BE2C (cell line): Measurements from ENCODE around the gene SHC2.
"Not testable (repeated sequence)": the region's sequence is repeated elsewhere in the genome, so short reads cannot be mapped to it uniquely, and the experiment has no call there.

ENCODE experiments used
- DNase-seq: peaks from one replicate; pipeline ENCODE4 v3.0.0-alpha.2; 2020
- H3K27me3 ChIP-seq: fragments of 250-450 bp; sonication (Bioruptor Pico); 2 replicates; pipeline ENCODE4 v1.5.1; 2020; ENCODE audit warnings: mild to moderate bottlenecking
- H3K36me3 ChIP-seq: fragments of 250-450 bp; sonication (Bioruptor Pico); 2 replicates; pipeline ENCODE4 v1.5.1; 2020; ENCODE audit warnings: mild to moderate bottlenecking
- H3K4me1 ChIP-seq: fragments of 250-450 bp; sonication (Bioruptor Pico); 2 replicates; pipeline ENCODE4 v1.5.1; 2020
- H3K4me3 ChIP-seq: 2 replicates; pipeline ENCODE4 v1.5.1; 2011; ENCODE audit warnings: low read depth, low read length
- H3K9me3 ChIP-seq: fragments of 250-450 bp; sonication (Bioruptor Pico); 2 replicates; pipeline ENCODE4 v1.5.1; 2020
- CTCF ChIP-seq: IDR thresholded peaks from 2 replicates; pipeline ENCODE4 v1.5.1; 2012; ENCODE audit warnings: mild to moderate bottlenecking, low read depth, low read length

Gene SHC2

GRCh38 chr19:411723-412355, 49.0 kb downstream of the SHC2 start:
- H3K36me3 ChIP-seq, result no peaks in the 10 kb centered on the region
- no peak overlapping the region for H3K4me3 ChIP-seq
- H3K4me1 ChIP-seq, result peaks cover 11% of the 10 kb centered on the region
- DNase-seq, result no peak
- no peak for TF ChIP-seq CTCF
- no peaks in the 10 kb centered on the region for H3K9me3 ChIP-seq
- peaks cover 35% of the 10 kb centered on the region for H3K27me3 ChIP-seq

GRCh38 chr19:411121-411722, 49.6 kb downstream of the SHC2 start:
- Histone ChIP-seq H3K4me1 (peaks cover 11% of the 10 kb centered on the region), H3K27me3 (peaks cover 40% of the 10 kb centered on the region)
- H3K36me3 ChIP-seq, H3K9me3 ChIP-seq, DNase-seq, H3K4me3 ChIP-seq: not testable (repeated sequence)

- DNase-seq, result no peak
- Histone ChIP-seq H3K27me3 (peaks cover 46% of the 10 kb centered on the region), H3K4me3 (no peak overlapping the region), H3K36me3 (no peaks in the 10 kb centered on the region), H3K9me3 (no peaks in the 10 kb centered on the region), H3K4me1 (peaks cover 11% of the 10 kb centered on the region)
- no peak for TF ChIP-seq CTCF
Observed at GRCh38 chr19:410243-410781, 50.5 kb downstream of the SHC2 start.

- no peaks in the 10 kb centered on the region for H3K36me3 ChIP-seq
- peaks cover 11% of the 10 kb centered on the region for H3K4me1 ChIP-seq
- H3K4me3 ChIP-seq, result peak overlapping the region; percentile 41
- H3K9me3 ChIP-seq, result no peaks in the 10 kb centered on the region
- DNase-seq, result no peak
- peaks cover 46% of the 10 kb centered on the region for H3K27me3 ChIP-seq
- no peak for TF ChIP-seq CTCF
Observed at GRCh38 chr19:409516-410242, 51.2 kb downstream of the SHC2 start.

GRCh38 chr19:408902-409515, 51.8 kb downstream of the SHC2 start, which contains the start of gene C2CD4C:
C2CD4C (minus strand) TSS chr19:409147; CDS start chr19:408361, 786 bp downstream.
- Histone ChIP-seq H3K36me3 (no peaks in the 10 kb centered on the region), H3K9me3 (no peaks in the 10 kb centered on the region), H3K4me3 (peak within 1 kb of the TSS; percentile 41), H3K4me1 (peaks cover 11% of the 10 kb centered on the region), H3K27me3 (peaks cover 46% of the 10 kb centered on the region)
- TF ChIP-seq CTCF, result no peak
- no peak for DNase-seq

- TF ChIP-seq CTCF, result no peak
- DNase-seq, result no peak
- H3K27me3 ChIP-seq, result peaks cover 46% of the 10 kb centered on the region
- H3K4me1 ChIP-seq, result peaks cover 11% of the 10 kb centered on the region
- no peaks in the 10 kb centered on the region for H3K36me3 ChIP-seq
- no peak overlapping the region for H3K4me3 ChIP-seq
- H3K9me3 ChIP-seq, result no peaks in the 10 kb centered on the region
Observed at GRCh38 chr19:408441-408901, 52.4 kb downstream of the SHC2 start.
